ENCODE measurements around the gene SLC6A3.

The SLC6A3 gene

GRCh38 chr5:1394881-1395860 lies 50.1 kb downstream of the SLC6A3 start:
- Histone ChIP-seq H3K27ac (ENCODE audit: low read length) (no peak overlapping the region), H3K27me3 (ENCODE audit: low read depth, low read length) (no peaks in the 10 kb centered on the region), H3K4me3 (ENCODE audit: low read depth in 1 of 2, low read length in 2 of 2) (no peak overlapping the region), H3K4me1 (ENCODE audit: control insufficient read depth in 1 of 2, insufficient read depth in 2 of 2, low read length in 2 of 2) (no peaks in the 10 kb centered on the region), H3K36me3 (ENCODE audit: control insufficient read depth in 1 of 2, insufficient read depth in 2 of 2, low read length in 2 of 2) (no peaks in the 10 kb centered on the region), H3K9me3 (ENCODE audit: control insufficient read depth in 1 of 2, low read length in 2 of 2) (peaks cover 0 to 11% of the 10 kb centered on the region in 2 donors)

GRCh38 chr5:1393571-1394501 lies 51.4 kb downstream of the SLC6A3 start:
- Histone ChIP-seq H3K27me3 (ENCODE audit: low read depth, low read length) (no peaks in the 10 kb centered on the region), H3K36me3 (ENCODE audit: control insufficient read depth in 1 of 2, insufficient read depth in 2 of 2, low read length in 2 of 2) (no peaks in the 10 kb centered on the region), H3K4me1 (ENCODE audit: control insufficient read depth in 1 of 2, insufficient read depth in 2 of 2, low read length in 2 of 2) (no peaks in the 10 kb centered on the region), H3K4me3 (ENCODE audit: low read depth in 1 of 2, low read length in 2 of 2) (no peak overlapping the region), H3K27ac (ENCODE audit: low read length) (no peak overlapping the region), H3K9me3 (ENCODE audit: control insufficient read depth in 1 of 2, low read length in 2 of 2) (peaks cover 0 to 5% of the 10 kb centered on the region in 2 donors)

DNA sequence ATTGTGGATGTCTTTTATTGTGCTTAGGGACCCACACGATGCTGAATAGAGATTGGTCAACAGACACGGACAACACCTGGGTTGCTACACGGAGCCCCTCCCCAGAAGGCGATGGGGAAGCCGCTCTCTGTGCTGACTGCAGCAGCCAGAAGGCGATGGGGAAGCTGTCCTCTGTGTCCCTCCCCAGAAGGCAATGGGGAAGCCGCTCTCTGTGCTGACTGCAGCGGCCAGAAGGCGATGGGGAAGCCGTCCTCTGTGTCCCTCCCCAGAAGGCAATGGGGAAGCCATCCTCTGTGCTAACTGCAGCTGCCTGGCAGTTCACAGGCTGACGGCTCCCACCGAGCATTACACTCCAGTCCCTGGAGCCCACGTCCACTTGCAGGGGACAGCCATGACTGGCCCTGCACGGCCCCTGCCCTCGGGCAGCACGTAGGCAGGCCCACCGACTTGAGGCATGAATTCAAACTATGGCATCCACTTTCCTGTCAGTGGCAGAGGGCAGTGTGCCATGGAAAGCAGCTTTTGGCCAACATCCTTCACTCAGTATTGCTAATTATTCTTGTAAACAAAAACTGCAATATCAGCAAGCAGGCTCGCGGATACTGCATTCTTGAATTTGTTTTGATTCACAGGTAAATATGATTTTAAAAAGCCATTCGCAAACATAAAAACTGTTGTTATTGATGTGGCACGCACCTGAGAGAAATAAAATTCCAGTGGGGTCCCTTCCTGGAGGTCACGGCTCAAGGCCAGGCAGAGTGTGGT lies 52.3 kb downstream of the SLC6A3 start:
- H3K27ac ChIP-seq (ENCODE audit: low read length): no peak overlapping the region
- peaks cover 5% of the 10 kb centered on the region for H3K27me3 ChIP-seq (ENCODE audit: low read depth, low read length)
- H3K36me3 ChIP-seq (ENCODE audit: control insufficient read depth in 1 of 2, insufficient read depth in 2 of 2, low read length in 2 of 2): no peaks in the 10 kb centered on the region
- no peak overlapping the region for H3K4me3 ChIP-seq (ENCODE audit: low read depth in 1 of 2, low read length in 2 of 2)
- H3K9me3 ChIP-seq (ENCODE audit: control insufficient read depth in 1 of 2, low read length in 2 of 2): no peaks in the 10 kb centered on the region
- H3K4me1 ChIP-seq (ENCODE audit: control insufficient read depth in 1 of 2, insufficient read depth in 2 of 2, low read length in 2 of 2): no peaks in the 10 kb centered on the region

DNA sequence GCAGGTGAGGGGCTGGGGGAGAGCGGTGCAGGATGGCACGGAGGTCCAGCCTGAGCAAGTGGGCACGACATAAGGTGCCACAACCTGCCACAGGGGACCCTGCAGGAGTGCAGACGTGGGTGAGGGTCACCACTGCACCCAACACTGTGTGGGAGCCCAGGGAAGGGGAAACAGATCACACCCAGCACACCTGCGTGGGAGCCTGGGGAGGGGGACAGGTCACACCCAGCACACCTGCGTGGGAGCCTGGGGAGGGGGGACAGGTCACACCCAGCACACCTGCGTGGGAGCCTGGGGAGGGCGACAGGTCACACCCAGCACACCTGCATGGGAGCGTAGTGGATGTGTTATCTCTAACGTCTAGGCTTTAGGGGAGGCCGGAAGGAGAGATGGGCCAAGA lies 53.0 kb downstream of the SLC6A3 start:
- H3K27ac ChIP-seq (ENCODE audit: low read length): no peak overlapping the region
- no peak overlapping the region for H3K4me3 ChIP-seq (ENCODE audit: low read depth in 1 of 2, low read length in 2 of 2)
- H3K4me1 ChIP-seq (ENCODE audit: control insufficient read depth in 1 of 2, insufficient read depth in 2 of 2, low read length in 2 of 2): no peaks in the 10 kb centered on the region
- peaks cover 6% of the 10 kb centered on the region for H3K27me3 ChIP-seq (ENCODE audit: low read depth, low read length)
- H3K36me3 ChIP-seq (ENCODE audit: control insufficient read depth in 1 of 2, insufficient read depth in 2 of 2, low read length in 2 of 2): no peaks in the 10 kb centered on the region
- H3K9me3 ChIP-seq (ENCODE audit: control insufficient read depth in 1 of 2, low read length in 2 of 2): no peaks in the 10 kb centered on the region

DNA sequence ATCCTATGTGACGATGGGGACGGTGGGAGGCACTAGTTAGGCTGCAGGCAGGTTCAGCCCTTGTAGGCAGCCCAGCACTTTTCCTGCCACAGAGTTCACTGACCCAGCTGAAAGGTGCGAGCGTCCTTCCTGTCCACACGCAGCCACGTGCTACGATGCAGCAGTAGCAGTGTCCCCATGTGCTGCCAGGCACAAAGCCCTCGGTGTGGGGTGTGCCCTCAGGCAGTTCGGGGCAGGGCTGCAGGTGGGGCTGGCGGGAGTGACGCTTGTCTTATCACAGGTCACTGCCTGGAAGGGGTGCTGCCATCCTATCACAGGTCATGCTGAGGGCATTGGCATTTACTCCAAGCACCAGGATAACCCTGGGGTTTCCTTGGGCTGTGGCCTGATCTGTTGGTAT lies 53.5 kb downstream of the SLC6A3 start:
- peaks cover 0 to 2% of the 10 kb centered on the region in 2 donors for H3K4me1 ChIP-seq (ENCODE audit: control insufficient read depth in 1 of 2, insufficient read depth in 2 of 2, low read length in 2 of 2)
- H3K36me3 ChIP-seq (ENCODE audit: control insufficient read depth in 1 of 2, insufficient read depth in 2 of 2, low read length in 2 of 2): no peaks in the 10 kb centered on the region
- no peaks in the 10 kb centered on the region for H3K9me3 ChIP-seq (ENCODE audit: control insufficient read depth in 1 of 2, low read length in 2 of 2)
- peaks cover 12% of the 10 kb centered on the region for H3K27me3 ChIP-seq (ENCODE audit: low read depth, low read length)
- H3K27ac ChIP-seq (ENCODE audit: low read length): no peak overlapping the region
- no peak overlapping the region for H3K4me3 ChIP-seq (ENCODE audit: low read depth in 1 of 2, low read length in 2 of 2)

DNA sequence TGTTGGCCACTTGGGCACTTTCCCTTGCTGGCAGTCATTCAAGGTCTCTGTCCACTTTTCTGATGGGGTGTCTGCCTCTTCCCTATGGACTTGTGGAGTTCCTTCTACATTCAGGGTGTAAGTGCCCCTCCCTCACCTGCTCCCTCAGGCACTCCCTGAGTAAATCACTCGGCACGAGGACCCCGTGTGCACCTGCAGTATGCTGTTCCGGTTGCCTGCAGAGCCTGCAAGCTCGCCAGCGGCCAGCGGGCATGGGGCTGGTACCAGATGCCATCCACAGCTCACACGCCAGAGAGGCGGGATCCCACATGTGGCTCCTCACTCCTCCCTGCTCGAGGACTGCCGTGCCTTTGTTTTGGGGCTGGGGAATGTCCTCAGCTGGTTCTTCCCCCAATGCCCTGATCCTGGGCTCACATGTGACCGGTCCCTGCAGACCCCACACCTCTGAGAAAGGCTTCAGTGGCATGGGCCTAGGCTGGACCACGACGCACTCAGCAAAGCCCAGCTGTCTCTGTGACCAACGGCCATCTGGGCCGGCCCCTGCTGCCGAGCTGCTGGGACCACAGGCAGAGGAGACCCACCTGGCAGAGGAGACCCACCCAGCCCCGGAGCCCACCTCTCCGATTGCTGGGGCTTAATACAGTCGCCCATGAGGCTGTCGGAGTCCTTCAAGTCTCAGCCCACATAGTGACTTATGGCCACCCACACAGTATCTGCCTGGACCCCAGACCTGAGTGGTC lies 54.2 kb downstream of the SLC6A3 start:
- no peak overlapping the region for H3K27ac ChIP-seq (ENCODE audit: low read length)
- H3K9me3 ChIP-seq (ENCODE audit: control insufficient read depth in 1 of 2, low read length in 2 of 2): no peaks in the 10 kb centered on the region
- H3K27me3 ChIP-seq (ENCODE audit: low read depth, low read length): peaks cover 12% of the 10 kb centered on the region

GRCh38 chr5:1390333-1390732 lies 54.9 kb downstream of the SLC6A3 start:
- Histone ChIP-seq H3K9me3 (ENCODE audit: control insufficient read depth in 1 of 2, low read length in 2 of 2) (no peaks in the 10 kb centered on the region), H3K4me1 (ENCODE audit: control insufficient read depth in 1 of 2, insufficient read depth in 2 of 2, low read length in 2 of 2) (peaks cover 0 to 7% of the 10 kb centered on the region in 2 donors), H3K27me3 (ENCODE audit: low read depth, low read length) (peaks cover 12% of the 10 kb centered on the region), H3K36me3 (ENCODE audit: control insufficient read depth in 1 of 2, insufficient read depth in 2 of 2, low read length in 2 of 2) (no peaks in the 10 kb centered on the region), H3K4me3 (ENCODE audit: low read depth in 1 of 2, low read length in 2 of 2) (no peak overlapping the region), H3K27ac (ENCODE audit: low read length) (no peak overlapping the region)

More for the DNA sequence above, 54.2 kb downstream of the SLC6A3 start:
- Histone ChIP-seq H3K4me3 (ENCODE audit: low read depth in 1 of 2, low read length in 2 of 2) (no peak overlapping the region), H3K4me1 (ENCODE audit: control insufficient read depth in 1 of 2, insufficient read depth in 2 of 2, low read length in 2 of 2) (peaks cover 0 to 7% of the 10 kb centered on the region in 2 donors), H3K36me3 (ENCODE audit: control insufficient read depth in 1 of 2, insufficient read depth in 2 of 2, low read length in 2 of 2) (no peaks in the 10 kb centered on the region)

DNA sequence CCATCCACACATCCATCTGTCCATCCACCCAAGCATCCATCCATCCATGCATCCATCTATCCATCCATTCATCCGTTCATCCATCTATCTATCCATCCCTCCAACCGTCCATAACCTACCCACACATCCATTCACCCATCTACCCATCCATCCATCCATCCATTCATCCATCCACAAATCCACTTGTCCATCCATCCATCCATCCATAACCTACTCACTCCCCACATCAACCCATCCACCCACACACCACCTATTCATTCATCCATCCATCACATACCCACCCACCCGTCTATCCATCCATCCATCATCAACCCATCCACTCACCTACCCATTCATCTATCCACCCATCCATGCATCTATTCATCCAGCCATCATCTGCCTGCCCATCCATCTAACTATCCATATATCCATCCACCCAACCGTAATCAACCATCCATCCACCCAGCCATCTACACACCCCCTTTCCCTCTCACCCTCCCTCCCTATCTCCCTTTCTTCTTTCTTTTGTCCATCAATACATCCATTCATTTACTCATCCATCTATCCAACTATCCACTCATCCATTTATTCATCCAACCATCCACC lies 56.8 kb downstream of the SLC6A3 start:
- no peak overlapping the region for H3K4me3 ChIP-seq (ENCODE audit: low read depth in 1 of 2, low read length in 2 of 2)

DNA sequence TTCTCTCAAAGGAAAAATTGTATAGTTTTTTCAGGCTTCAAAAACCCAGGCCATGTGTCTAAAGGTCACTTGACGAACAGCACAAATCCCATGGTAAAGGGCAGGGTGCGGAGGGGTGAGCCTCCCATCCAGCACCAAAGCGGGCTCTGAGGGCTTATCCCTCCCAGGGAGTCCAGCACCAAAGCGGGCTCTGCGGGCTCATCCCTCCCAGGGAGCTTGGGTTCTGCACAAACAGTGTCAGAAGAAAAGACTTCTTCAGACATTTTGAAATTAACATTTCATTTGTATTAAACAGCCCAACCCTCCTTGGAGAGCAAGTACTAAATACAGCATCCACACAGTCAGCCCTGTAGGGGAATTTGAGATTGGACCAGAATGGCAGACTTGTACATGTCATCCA lies 57.4 kb downstream of the SLC6A3 start:
- H3K27ac ChIP-seq (ENCODE audit: low read length): no peak overlapping the region
- H3K4me1 ChIP-seq (ENCODE audit: control insufficient read depth in 1 of 2, insufficient read depth in 2 of 2, low read length in 2 of 2): peaks cover 0 to 7% of the 10 kb centered on the region in 2 donors
- H3K36me3 ChIP-seq (ENCODE audit: control insufficient read depth in 1 of 2, insufficient read depth in 2 of 2, low read length in 2 of 2): no peaks in the 10 kb centered on the region
- H3K27me3 ChIP-seq (ENCODE audit: low read depth, low read length): peaks cover 12% of the 10 kb centered on the region
- H3K4me3 ChIP-seq (ENCODE audit: low read depth in 1 of 2, low read length in 2 of 2): no peak overlapping the region
- H3K9me3 ChIP-seq (ENCODE audit: control insufficient read depth in 1 of 2, low read length in 2 of 2): no peaks in the 10 kb centered on the region

More for the DNA sequence above, 56.8 kb downstream of the SLC6A3 start:
- Histone ChIP-seq H3K27ac (ENCODE audit: low read length) (no peak overlapping the region), H3K27me3 (ENCODE audit: low read depth, low read length) (peaks cover 12% of the 10 kb centered on the region), H3K4me1 (ENCODE audit: control insufficient read depth in 1 of 2, insufficient read depth in 2 of 2, low read length in 2 of 2) (peaks cover 0 to 7% of the 10 kb centered on the region in 2 donors), H3K9me3 (ENCODE audit: control insufficient read depth in 1 of 2, low read length in 2 of 2) (no peaks in the 10 kb centered on the region), H3K36me3 (ENCODE audit: control insufficient read depth in 1 of 2, insufficient read depth in 2 of 2, low read length in 2 of 2) (no peaks in the 10 kb centered on the region)
